Ureter (tissue), 1 donor: ENCODE data around the gene ABCD1. TPM values are rescaled to one million over a fixed set of nuclear protein-coding genes. Genes with fewer than 3 reads are reported as not detected.
"Not testable (repeated sequence)": the region's sequence is repeated elsewhere in the genome, so short reads cannot be mapped to it uniquely, and the experiment has no call there.

Experiments
- DNase-seq: peaks from one replicate; pipeline ENCODE4 v3.0.0-alpha.2; 2020; ENCODE audit warnings: low spot score
- total RNA-seq: library from RNA; stranded (reverse); gene quantifications from one replicate; pipeline ENCODE4 v1.2.4, GENCODE V29; 2023
- donor health status: DM: yes; HTN: yes; CAD: no.

Gene ABCD1
- total RNA-seq, 1 donor from 2014 or later = 15.1 TPM

DNA sequence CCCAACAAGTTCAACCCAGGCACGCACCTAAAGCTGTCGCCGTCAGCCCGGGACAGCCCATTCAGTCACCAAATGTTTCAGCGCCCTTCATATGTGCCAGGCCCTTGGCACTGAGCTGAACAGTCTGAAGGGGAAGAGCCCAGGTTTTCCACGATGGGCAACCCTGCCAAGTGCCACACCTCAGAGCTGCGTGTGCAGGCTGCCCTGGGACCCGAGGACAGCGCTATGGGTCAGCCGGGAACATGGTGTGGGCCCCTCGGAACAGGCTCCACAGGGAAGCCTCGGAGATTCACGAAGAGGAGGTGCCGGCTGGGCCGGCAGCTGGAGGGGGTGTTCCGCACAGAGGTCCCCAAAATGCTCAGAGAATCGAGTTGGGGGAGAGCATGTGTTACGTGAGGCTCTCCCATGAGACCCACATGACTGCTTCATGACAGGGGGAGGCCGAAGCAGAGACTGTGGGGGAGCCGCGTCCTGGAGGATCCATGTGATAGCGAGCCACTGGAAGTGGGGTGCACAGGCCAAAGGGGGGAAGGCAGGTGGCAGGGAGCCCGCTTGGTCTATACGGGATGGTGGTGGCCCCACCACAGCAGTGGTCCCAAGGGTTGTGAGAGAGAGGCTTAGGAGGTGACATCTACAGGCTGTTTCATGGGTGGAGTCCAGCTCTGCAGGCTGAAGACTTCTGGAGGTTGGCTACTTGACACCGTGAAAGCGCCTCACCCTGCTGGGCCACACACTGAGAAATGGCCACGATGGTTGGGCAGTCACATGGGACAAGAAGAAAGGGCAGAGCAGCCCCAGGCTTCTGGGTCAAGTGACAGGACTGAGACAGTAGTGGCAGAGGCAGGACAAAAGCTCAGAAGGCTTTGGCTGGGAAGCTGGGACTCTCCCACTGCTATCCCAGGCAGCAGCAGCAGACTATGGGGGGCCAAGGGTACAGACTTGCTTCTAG, 14.7 kb upstream of the ABCD1 start:
- DNase-seq = no peak

GRCh38 chrX:153714256-153714655, 10.4 kb upstream of the ABCD1 start:
- no peak for DNase-seq

GRCh38 chrX:153717445-153717844, 7.2 kb upstream of the ABCD1 start:
- no peak for DNase-seq

- DNase-seq = no peak
These were observed 5.4 kb upstream of the ABCD1 start for GRCh38 chrX:153719238-153719637.

DNA sequence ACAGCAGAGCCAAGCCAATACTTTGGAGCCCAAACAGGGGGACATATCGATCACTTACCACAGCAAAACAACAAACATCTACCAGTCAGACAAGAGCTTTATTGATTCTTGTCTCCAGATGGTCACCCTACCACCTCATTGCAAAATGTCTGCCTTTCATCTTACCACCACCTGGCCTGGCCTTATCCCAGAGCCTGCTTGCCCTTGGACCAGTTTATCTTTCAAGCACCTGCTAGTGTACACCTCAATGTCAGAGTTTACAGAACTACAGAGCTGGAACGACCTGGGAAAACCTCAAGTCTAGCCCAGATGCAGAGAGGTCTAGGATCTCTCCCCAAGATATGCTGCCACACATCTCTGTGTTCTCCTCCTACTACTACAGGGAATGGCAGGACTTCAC, 5.0 kb upstream of the ABCD1 start:
- DNase-seq = no peak

GRCh38 chrX:153722704-153723350, 1.8 kb upstream of the ABCD1 start:
- DNase-seq = no peak

GRCh38 chrX:153723351-153724251, 1.1 kb upstream of the ABCD1 start:
- DNase-seq = no peak

DNA sequence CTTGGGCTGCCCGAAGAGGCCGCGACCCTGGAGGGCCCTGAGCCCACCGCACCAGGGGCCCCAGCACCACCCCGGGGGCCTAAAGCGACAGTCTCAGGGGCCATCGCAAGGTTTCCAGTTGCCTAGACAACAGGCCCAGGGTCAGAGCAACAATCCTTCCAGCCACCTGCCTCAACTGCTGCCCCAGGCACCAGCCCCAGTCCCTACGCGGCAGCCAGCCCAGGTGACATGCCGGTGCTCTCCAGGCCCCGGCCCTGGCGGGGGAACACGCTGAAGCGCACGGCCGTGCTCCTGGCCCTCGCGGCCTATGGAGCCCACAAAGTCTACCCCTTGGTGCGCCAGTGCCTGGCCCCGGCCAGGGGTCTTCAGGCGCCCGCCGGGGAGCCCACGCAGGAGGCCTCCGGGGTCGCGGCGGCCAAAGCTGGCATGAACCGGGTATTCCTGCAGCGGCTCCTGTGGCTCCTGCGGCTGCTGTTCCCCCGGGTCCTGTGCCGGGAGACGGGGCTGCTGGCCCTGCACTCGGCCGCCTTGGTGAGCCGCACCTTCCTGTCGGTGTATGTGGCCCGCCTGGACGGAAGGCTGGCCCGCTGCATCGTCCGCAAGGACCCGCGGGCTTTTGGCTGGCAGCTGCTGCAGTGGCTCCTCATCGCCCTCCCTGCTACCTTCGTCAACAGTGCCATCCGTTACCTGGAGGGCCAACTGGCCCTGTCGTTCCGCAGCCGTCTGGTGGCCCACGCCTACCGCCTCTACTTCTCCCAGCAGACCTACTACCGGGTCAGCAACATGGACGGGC, 579 bp downstream of the ABCD1 start:
- no peak for DNase-seq

DNA sequence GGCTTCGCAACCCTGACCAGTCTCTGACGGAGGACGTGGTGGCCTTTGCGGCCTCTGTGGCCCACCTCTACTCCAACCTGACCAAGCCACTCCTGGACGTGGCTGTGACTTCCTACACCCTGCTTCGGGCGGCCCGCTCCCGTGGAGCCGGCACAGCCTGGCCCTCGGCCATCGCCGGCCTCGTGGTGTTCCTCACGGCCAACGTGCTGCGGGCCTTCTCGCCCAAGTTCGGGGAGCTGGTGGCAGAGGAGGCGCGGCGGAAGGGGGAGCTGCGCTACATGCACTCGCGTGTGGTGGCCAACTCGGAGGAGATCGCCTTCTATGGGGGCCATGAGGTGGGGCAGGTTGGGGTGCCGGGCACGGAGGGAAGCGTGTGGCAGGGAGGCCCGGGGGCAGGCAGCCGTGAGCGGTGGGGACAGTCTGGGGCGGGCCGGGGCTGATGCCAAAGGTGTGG, 1.2 kb downstream of the ABCD1 start:
- no peak for DNase-seq

DNA sequence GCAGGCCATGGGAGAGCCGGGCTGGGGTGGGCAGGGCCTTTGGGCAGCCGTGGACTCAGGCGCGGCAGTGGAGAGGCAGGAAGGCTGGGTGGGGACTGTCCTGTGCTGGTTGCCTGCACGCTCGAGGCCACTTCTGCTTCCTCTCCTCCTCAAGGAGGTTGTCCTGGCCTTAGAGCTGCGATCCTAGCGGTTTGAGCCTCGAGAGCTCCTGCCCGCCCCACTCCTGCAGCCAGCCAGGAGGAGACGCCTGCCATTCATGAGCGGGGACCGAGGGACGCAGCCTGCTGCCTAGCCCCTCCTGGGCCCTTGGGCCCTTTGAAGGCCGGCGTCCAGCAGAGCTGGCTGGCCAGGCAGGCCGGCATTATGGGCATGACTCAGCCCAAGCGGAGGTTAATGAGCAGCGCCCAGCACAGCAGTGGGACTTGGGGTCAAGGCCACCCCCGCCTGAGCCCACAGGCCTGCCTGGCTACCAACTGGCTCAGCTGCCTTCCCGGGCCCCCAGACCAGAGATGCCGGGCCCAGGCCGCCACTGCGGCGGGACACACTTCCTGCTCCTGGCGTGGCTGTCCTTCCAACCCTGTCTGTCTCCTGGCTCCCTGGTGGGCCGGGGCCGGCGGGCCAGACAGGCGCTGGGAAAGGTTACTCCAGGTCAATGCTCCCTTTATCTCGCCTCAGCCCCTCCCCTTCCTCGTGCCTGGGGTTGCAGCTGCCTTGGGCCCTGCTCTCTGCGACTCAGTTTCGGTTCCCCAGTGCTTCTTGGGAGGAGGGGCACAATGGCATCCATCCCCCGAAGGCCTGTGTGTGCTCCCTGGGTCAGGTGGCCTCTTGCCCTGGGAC, 1.8 kb downstream of the ABCD1 start:
- DNase-seq = peak; percentile 64

DNA sequence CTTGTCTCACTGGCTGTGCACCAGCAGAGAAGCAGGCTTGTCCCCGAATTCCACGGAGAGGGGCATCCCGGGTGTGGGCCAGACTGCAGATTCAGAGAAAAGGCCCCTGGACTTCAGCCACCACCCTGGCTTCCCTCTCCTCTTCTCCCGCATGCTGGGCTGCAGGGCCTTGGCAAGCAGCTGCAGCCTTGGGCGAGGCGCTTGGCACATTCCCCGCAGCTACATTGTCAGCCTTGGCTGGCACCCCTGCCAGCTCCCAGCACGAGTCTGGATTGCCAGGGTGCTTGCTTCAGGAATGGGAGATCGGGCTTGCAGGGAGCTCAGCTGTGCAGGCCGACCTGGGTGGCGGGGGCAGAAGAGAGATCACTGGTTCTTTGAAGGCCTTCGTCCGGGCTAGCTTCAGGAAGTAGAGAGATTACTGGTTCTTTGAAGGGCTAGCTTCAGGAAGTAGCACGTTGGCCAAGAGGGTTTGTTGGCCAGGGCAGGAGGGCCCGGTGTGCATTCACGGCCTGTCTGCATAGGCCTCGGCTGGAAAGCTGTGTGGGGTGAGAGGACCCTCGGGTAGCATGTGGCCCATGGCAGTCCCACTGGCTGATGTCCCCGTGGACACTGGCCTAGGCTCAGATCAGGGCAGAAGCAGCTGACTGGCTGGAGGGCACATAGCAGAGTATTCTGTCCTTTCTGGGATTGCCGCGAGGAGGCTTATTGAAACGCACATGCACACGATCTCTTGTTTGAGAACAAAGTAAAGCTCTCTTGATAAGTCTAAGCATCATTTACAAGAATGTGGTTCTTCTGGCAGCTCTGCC, 2.7 kb downstream of the ABCD1 start:
- DNase-seq = no peak

DNA sequence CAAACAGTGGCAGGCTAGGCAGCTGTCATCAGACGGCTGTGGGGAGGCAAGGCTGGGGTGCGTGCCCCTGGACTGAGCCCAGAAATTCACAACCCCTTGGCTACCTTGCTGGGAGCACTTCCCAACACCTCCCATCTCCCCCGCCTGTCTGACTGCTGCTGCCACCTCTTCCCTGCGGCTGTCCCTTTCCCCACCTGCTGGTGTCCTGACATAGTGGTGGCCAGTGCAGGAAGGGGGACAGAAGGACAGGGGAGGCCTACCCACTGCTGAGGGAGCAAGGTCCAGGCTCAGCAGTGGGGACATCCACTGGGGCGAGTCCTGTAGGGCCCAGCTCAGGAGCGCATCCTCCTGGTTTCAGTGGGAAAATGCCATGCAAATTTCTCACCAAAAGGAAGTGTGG, 3.4 kb downstream of the ABCD1 start:
- no peak for DNase-seq

DNA sequence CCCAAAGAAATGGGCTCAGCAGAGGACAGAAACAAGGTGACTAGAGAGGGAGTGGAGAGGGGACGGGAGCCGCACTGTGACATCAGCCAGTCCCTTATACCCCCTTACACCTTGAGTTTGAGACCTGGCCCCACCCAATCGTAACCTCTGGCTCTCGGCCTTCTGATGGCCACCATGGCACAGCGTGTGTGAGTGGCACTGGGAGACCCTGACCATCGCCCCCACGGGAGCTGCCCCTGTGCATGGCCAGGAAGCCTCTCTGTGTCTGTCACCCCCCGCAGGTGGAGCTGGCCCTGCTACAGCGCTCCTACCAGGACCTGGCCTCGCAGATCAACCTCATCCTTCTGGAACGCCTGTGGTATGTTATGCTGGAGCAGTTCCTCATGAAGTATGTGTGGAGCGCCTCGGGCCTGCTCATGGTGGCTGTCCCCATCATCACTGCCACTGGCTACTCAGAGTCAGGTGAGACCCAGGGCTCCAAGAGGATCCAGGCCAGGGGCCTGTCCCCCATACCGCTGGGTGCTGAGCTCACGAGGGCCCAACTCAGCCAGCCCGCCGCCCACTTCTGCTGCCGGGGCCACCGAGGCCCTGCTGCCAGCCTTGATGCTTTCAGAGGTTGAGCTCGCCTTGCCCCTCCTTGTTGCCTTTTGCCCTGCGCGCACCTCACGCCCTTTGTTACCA, 4.4 kb downstream of the ABCD1 start:
- no peak for DNase-seq

GRCh38 chrX:153730115-153730514, 5.5 kb downstream of the ABCD1 start:
- DNase-seq = not testable (repeated sequence)

DNA sequence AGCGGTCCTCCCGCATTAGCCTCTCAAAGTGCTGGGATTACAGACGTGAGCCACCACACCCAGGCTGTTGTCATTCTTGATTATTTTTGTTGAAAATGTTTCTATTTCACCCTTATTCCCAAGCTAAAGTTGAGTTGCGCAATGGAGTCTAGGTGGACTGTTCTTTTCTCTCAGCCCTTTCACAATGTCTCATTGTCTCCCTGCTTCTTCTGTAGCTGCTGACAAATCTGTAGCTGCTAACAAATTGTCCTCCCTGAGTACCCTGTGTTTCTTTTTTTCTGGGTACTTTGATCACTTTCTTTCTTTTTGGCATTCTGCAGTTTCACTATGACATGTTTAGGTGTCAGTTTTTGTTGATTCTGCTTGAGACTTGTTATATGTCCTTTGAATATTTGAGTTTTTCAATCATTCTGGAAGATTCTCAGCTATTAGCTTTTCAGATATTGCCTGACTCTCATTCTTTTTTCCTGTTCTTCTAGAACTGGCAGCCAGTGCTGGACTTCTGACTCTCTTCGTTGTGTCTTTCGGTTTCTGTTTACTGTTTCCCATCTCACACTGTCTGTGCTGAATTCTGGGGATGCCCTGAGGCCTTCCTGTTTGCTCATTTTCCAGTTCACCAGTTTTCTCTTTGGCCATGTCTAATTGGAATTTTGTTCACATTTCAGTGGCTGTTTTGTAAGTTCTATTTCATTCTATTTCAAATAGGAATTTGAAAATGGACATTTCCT, 6.6 kb downstream of the ABCD1 start:
- no peak for DNase-seq

GRCh38 chrX:153731845-153732215, 7.2 kb downstream of the ABCD1 start:
- no peak for DNase-seq

DNA sequence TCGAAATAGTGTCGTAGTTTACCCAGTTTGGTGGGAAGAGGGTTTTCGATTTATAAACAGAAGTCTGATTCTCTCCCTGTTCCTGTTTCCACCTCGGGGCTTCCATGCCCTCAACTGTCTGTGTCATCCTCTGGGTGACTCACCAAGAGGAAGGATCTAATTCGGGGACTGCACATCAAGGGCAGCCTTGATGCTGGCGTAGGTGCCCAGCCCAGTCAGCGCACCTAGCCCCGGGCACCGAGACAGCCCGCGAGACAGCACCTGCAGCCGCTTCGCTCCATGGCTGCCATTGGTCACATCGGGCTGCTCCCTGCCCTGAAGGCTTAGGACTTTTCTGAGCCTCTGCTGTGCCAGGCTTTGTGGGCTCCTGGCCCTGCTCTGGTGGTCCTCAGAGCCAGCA, 7.7 kb downstream of the ABCD1 start:
- no peak for DNase-seq

DNA sequence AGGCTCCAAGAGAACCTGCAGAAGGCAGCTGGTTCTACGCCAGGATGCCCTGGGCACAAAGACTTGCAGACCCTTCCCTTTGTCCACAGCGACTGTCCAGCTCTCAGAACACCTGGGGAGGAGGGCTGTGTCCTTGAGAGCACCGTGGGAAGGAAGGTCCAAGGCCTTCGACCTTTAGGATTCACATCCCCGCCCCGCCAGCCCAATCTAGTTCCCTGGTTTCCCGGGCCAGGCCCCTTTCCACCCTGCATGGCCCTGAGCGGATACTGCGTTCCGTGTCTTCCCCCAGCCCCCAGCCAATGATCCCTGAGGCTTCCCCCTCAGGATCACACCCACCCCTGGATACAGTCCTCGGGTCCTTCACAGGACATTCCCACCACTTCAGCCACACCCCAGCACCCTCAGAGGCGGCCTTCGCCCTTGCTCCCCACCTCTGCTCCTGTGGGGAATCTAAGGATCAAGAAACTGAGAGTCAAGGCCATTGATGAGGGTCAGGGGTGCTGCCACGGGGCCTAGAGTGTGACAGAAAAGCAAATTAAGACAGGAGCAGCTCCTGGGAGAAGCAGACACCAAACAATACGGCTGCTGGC, 9.1 kb downstream of the ABCD1 start:
- DNase-seq = no peak
